Activated naive CD8-positive, alpha-beta T cell treated with anti-CD3 and anti-CD28 coated beads, Interleukin-2, amount 50 U/mL, for 24 hours (primary cell): ENCODE results near the gene IL1RAPL1.
"Not testable (repeated sequence)": the region's sequence is repeated elsewhere in the genome, so short reads cannot be mapped to it uniquely, and the experiment has no call there.

Experiments used
- ATAC-seq: fragments of 150-1000 bp; cut with Tn5 transposase; one replicate; pipeline ENCODE4 v1.10.0; 2021
- DNase-seq: peaks from one replicate; pipeline ENCODE4 v3.0.0; 2021
- H3K27ac Mint-ChIP-seq: one replicate; pipeline ENCODE4 v1.8.0; 2021; ENCODE audit warnings: mild to moderate bottlenecking, mixed read lengths
- H3K27me3 Mint-ChIP-seq: one replicate; pipeline ENCODE4 v1.8.0; 2021; ENCODE audit warnings: mixed read lengths
- H3K36me3 Mint-ChIP-seq: one replicate; pipeline ENCODE4 v1.8.0; 2021; ENCODE audit warnings: low read depth, mixed read lengths
- H3K4me1 Mint-ChIP-seq: one replicate; pipeline ENCODE4 v1.8.0; 2021; ENCODE audit warnings: mixed read lengths
- H3K4me3 Mint-ChIP-seq: one replicate; pipeline ENCODE4 v1.8.0; 2021; ENCODE audit warnings: mild to moderate bottlenecking, moderate library complexity, mixed read lengths
- H3K9me3 Mint-ChIP-seq: one replicate; pipeline ENCODE4 v1.8.0; 2021; ENCODE audit warnings: mixed read lengths

Gene IL1RAPL1

DNA sequence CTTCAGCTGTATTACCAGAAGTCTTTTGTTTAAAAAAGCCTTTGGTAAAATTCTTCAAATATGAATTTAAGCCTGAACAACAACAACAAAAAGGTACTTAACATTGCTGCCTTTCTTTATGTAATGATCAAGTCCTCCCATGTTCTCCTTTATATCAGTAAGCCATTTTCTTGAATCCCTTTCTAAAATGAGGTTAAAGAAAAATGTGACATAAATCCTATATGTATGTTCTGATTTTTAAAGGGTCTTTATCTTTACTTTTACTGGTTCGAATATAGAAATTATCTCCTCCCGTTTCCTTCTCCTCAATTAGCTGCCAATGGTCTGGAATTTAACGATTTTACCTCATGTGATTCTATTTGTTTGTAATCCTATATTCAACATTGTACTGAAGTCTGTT, 522.8 kb downstream of the IL1RAPL1 start:
- Mint-ChIP-seq H3K27me3 (no peaks in the 10 kb centered on the region), H3K4me3 (no peak overlapping the region), H3K4me1 (no peaks in the 10 kb centered on the region), H3K36me3 (no peaks in the 10 kb centered on the region), H3K27ac (no peak overlapping the region), H3K9me3 (peaks cover 6% of the 10 kb centered on the region)
- DNase-seq: no peak
- ATAC-seq: no peak

DNA sequence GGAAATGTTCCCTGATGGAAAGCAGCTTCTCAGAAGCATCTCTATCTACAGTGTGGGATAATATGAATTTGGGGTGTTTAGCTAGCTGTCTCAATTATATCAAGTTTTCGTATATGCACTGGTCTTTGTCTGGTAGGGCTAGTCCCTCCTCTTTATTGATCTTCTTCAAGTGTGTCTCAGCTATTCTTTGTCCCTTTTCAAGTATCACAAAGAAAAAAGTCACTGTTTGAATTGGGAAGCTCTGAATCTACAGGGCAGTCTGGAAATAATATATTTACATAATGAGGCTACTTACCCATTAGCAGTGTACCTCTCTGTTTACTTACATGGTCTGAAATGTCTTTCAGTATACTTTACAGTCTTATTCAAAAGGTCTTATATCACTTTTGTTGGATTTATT, 526.0 kb downstream of the IL1RAPL1 start:
- Mint-ChIP-seq H3K4me1 (no peaks in the 10 kb centered on the region), H3K27ac (no peak overlapping the region), H3K36me3 (no peaks in the 10 kb centered on the region), H3K27me3 (no peaks in the 10 kb centered on the region), H3K9me3 (peaks cover 6% of the 10 kb centered on the region), H3K4me3 (no peak overlapping the region)
- no peak for DNase-seq
- no peak for ATAC-seq

DNA sequence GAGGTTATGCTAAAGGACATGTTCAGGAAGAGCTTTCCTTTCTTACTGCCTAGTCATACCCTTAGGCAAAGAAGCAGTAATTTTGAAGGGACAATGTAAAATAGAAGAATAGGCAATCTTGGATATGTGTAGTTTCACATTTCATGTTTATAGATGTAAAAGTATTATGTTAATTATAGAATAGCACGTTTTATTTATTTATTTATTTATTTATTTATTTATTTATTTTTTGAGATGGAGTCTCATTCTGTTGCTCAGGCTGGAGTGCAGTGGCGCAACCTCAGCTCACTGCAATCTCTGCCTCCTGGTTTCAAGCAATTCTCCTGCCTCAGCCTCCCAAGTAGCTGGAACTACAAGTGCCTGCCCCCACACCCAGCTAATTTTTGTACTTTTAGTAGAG, 535.6 kb downstream of the IL1RAPL1 start:
- not testable (repeated sequence) for DNase-seq, H3K9me3 Mint-ChIP-seq, H3K27me3 Mint-ChIP-seq, ATAC-seq, H3K4me3 Mint-ChIP-seq, H3K27ac Mint-ChIP-seq, H3K4me1 Mint-ChIP-seq, H3K36me3 Mint-ChIP-seq

DNA sequence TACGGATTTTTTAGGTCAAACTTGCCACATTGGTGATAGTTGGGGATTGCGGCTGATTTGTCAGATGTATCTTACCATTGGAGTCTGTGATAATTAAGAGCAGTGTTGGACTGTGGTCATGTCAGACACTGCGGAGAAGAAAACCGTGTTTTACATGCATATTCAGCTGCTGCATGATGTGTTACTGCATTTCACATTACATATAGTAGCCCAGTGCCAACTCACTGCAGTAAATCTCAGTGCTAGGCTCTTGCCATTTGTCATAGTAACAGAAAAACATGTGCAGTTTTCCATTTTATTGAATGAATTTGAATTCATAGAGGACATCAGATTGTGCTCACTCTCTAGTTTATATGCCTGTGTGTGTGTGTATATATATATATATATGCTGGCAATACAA, 543.7 kb downstream of the IL1RAPL1 start:
- Mint-ChIP-seq H3K9me3 (no peaks in the 10 kb centered on the region), H3K4me3 (no peak overlapping the region), H3K36me3 (no peaks in the 10 kb centered on the region), H3K4me1 (no peaks in the 10 kb centered on the region), H3K27ac (no peak overlapping the region), H3K27me3 (no peaks in the 10 kb centered on the region)
- DNase-seq (no peak), ATAC-seq (no peak)

DNA sequence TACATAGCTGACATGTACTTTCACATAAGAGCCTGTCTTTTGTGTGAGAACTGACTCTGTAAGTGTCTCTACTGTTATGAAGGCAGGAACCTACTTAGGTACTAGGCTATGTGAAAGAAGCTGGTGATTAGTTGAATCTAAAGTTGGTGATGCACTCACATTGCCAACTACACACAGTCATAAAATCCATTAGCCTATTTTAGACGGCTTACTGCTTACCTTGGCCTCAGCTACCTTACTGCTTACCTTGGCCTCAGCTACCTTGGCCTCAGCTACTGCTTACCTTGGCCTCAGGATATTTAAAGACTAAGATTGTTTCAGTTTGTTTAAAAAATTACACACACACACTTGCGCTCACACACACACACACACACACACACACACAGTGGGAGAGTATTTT, 549.7 kb downstream of the IL1RAPL1 start:
- Mint-ChIP-seq H3K4me1 (no peaks in the 10 kb centered on the region), H3K4me3 (no peak overlapping the region)

DNA sequence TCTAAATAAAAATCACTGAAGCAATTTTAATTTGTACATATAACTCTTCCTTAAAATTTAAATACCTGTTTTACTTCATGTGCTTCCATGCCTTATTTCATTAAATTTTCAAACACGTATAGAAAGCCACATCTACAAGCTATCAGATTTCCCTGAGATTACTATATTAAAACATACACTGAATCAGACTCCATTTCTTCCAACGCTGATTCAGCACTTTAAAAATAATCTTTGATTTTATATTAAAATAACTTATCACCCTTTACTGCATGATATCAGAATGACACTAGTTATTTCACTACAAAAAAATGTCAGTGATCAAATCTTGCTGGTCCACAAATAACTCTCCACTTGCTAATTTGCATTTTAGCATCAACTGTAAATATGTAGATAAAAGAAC, 550.8 kb downstream of the IL1RAPL1 start:
- Mint-ChIP-seq H3K4me3 (no peak overlapping the region), H3K27me3 (no peaks in the 10 kb centered on the region)
- DNase-seq: no peak

More for the DNA sequence above, 549.7 kb downstream of the IL1RAPL1 start:
- H3K27me3 Mint-ChIP-seq: no peaks in the 10 kb centered on the region
- no peak for ATAC-seq
- no peak overlapping the region for H3K27ac Mint-ChIP-seq
- H3K9me3 Mint-ChIP-seq: no peaks in the 10 kb centered on the region
- no peak for DNase-seq
- no peaks in the 10 kb centered on the region for H3K36me3 Mint-ChIP-seq

DNA sequence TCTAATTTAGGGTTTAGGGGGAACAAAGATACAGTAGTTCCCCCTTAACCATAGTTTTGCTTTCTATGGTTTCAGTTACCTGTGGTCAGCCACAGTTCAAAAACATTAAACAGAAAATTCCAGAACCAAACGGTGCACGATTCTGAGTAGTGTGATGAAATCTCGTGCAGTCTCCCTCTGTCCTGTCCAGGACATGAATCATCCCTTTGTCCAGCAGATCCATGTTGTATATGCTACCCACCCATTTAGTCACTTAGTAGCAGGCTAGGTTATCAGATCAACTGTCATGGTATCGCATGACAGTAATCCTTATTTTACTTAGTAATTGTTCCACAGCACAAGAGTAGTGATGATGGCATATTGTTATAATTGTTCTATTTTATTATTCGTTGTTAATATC, 556.1 kb downstream of the IL1RAPL1 start:
- Mint-ChIP-seq H3K27me3 (no peaks in the 10 kb centered on the region), H3K27ac (no peak overlapping the region), H3K4me1 (no peaks in the 10 kb centered on the region), H3K9me3 (peaks cover 8% of the 10 kb centered on the region), H3K36me3 (no peaks in the 10 kb centered on the region), H3K4me3 (no peak overlapping the region)
- ATAC-seq (no peak), DNase-seq (no peak)

More for the DNA sequence above, 550.8 kb downstream of the IL1RAPL1 start:
- no peaks in the 10 kb centered on the region for H3K36me3 Mint-ChIP-seq
- no peaks in the 10 kb centered on the region for H3K9me3 Mint-ChIP-seq
- ATAC-seq: no peak
- H3K27ac Mint-ChIP-seq: no peak overlapping the region
- H3K4me1 Mint-ChIP-seq: no peaks in the 10 kb centered on the region

DNA sequence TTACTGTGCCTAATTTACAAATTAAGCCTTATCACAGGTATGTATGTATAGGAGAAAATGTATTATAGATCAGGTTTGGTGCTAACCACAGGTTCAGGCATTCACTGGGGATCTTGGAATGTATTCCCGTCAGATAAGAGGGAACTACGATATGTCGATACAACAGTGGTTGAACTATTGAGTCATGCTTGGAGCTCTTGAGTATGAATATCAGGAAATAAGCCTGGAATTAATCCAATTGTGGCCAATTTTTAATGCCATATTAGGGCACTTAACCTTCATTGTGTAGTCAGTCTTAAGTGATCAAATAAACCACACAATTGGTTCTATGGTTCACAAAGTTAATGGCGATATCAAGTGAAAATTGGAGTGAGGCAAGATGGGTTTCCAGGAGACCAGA, 556.5 kb downstream of the IL1RAPL1 start:
- Mint-ChIP-seq H3K36me3 (no peaks in the 10 kb centered on the region), H3K4me3 (no peak overlapping the region), H3K27ac (no peak overlapping the region)

DNA sequence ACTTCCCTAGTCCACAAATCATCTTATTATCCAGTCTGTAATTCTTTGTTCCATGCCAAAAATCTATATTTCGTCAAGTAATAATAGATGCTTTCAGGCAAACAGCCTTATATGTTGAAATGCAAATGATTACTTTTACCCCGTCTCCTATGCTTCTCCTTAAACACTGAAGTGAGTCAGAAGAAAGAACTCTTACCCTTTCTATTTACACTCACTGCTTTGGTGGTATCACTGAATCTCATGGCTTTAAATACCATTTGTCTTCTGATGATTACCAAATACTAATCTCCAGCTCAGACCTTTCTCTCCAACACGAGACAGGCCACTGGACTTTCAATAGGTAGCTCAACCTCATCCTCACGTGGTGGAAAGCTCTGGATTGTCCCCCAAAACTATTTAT, 558.1 kb downstream of the IL1RAPL1 start:
- H3K27ac Mint-ChIP-seq: no peak overlapping the region
- no peaks in the 10 kb centered on the region for H3K36me3 Mint-ChIP-seq
- H3K9me3 Mint-ChIP-seq: peaks cover 8% of the 10 kb centered on the region
- DNase-seq (no peak), ATAC-seq (no peak)
- no peaks in the 10 kb centered on the region for H3K4me1 Mint-ChIP-seq
- no peaks in the 10 kb centered on the region for H3K27me3 Mint-ChIP-seq
- H3K4me3 Mint-ChIP-seq: no peak overlapping the region

More for the DNA sequence above, 556.5 kb downstream of the IL1RAPL1 start:
- Mint-ChIP-seq H3K9me3 (peaks cover 8% of the 10 kb centered on the region), H3K27me3 (no peaks in the 10 kb centered on the region), H3K4me1 (no peaks in the 10 kb centered on the region)
- DNase-seq: no peak
- ATAC-seq: no peak

DNA sequence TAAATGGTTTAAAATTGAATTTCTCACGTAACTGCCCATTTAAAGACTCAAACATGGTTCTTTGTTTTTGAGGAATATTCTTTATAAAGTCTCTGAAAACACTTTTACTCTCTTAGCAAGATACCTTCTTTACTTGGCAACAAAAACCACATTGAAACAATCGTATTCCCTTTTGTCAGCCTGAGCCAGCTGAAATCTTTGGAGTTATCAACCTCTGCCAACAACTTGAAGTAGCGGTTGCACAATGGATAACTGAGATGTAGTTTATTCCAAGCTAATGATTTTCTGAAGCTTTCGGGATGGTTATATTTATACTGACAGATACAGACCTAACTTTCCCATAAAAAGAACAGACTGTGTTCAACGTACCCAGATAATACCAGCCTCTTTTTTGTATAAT, 561.3 kb downstream of the IL1RAPL1 start:
- H3K36me3 Mint-ChIP-seq: no peaks in the 10 kb centered on the region
- no peaks in the 10 kb centered on the region for H3K4me1 Mint-ChIP-seq
- H3K27ac Mint-ChIP-seq: no peak overlapping the region
- peaks cover 8% of the 10 kb centered on the region for H3K9me3 Mint-ChIP-seq
- H3K4me3 Mint-ChIP-seq: no peak overlapping the region
- no peak for ATAC-seq
- DNase-seq: no peak
- H3K27me3 Mint-ChIP-seq: no peaks in the 10 kb centered on the region

DNA sequence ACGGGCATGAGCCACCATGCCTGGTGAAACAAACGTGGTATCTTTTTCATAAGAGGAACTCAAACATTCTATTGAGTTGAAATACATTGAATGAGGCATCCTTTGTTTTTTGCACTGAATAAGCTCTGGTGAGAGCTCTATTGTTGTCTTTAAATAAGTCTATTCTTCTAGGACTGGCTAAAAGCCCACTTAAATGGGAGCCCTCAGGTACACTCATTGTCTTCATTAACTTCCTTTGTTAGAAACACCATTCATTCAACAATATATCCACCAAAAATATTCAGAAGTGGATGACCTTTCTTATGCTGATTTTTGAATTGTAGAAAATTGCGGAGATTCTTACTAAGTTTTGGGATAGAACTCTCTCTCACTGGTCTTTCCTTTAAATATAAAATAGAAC, 568.0 kb downstream of the IL1RAPL1 start:
- no peaks in the 10 kb centered on the region for H3K27me3 Mint-ChIP-seq
- H3K36me3 Mint-ChIP-seq: no peaks in the 10 kb centered on the region
- H3K27ac Mint-ChIP-seq: no peak overlapping the region
- H3K9me3 Mint-ChIP-seq: no peaks in the 10 kb centered on the region
- no peak for DNase-seq
- no peak for ATAC-seq
- no peak overlapping the region for H3K4me3 Mint-ChIP-seq
- no peaks in the 10 kb centered on the region for H3K4me1 Mint-ChIP-seq

DNA sequence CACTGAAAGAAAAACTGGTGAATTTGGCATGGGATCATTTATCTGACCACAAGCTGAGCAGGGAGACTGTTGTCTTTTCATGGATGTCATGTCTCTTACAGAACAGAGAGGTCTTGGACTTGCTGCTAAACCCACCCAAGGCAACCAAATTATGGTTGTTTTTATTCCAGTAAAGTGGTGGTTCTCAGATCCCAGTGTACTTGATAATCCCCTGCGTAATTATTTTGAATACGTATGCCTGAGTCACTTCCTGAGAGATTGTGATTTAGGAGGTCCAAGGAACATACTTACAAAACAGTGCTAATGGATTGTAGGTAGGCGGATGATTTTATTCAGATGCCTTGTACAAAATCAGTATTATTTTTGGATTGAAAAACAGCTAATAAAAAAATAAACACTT, 585.6 kb downstream of the IL1RAPL1 start:
- ATAC-seq: no peak
- no peak for DNase-seq
- H3K4me3 Mint-ChIP-seq: no peak overlapping the region
- H3K27me3 Mint-ChIP-seq: no peaks in the 10 kb centered on the region
- no peaks in the 10 kb centered on the region for H3K36me3 Mint-ChIP-seq
- no peaks in the 10 kb centered on the region for H3K9me3 Mint-ChIP-seq
- H3K27ac Mint-ChIP-seq: no peak overlapping the region
- H3K4me1 Mint-ChIP-seq: no peaks in the 10 kb centered on the region

DNA sequence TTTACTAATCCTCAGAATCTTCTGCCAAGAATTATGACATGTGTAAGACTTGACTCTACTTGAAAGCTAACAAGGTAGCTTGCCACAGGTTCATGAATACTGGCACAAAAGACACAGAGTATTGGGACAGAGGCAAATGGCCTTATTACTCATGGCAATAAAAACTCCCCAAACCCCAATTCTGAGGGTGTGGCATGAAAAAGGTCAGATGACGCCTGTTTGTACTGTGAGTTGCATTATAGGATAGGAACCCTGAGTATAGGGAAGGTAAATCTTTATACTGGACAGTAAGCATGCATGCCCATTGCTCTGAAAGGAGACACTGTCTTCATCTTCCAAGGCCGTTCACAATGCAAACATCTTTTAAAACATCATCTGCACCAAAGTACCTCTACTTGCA, 600.0 kb downstream of the IL1RAPL1 start:
- peaks cover 3% of the 10 kb centered on the region for H3K9me3 Mint-ChIP-seq
- ATAC-seq: no peak

DNA sequence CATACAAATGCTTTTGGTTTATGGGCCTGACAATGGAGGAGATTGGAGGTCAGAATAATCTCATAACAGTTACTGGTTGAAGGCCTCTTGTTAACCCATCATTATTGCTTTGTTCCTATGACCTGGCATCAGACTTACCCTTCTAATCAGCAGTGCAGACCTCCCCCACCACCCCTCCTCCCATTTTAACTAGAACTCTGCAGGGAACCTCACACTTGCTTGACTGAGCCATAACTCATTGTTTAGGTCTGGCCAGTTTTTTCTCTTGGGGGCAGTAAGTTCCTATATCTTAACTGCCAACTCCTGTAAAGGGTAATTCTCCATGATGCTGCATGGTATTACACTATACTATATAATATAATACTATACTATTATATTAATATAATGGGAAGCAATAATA, 609.3 kb downstream of the IL1RAPL1 start:
- H3K9me3 Mint-ChIP-seq: peaks cover 3% of the 10 kb centered on the region
- no peak overlapping the region for H3K4me3 Mint-ChIP-seq
- ATAC-seq (no peak), DNase-seq (no peak)
- no peaks in the 10 kb centered on the region for H3K4me1 Mint-ChIP-seq
- H3K27ac Mint-ChIP-seq: no peak overlapping the region
- H3K27me3 Mint-ChIP-seq: no peaks in the 10 kb centered on the region
- no peaks in the 10 kb centered on the region for H3K36me3 Mint-ChIP-seq

More for the DNA sequence above, 600.0 kb downstream of the IL1RAPL1 start:
- Mint-ChIP-seq H3K27ac (no peak overlapping the region), H3K36me3 (no peaks in the 10 kb centered on the region), H3K4me3 (no peak overlapping the region), H3K4me1 (no peaks in the 10 kb centered on the region), H3K27me3 (no peaks in the 10 kb centered on the region)
- DNase-seq: no peak

DNA sequence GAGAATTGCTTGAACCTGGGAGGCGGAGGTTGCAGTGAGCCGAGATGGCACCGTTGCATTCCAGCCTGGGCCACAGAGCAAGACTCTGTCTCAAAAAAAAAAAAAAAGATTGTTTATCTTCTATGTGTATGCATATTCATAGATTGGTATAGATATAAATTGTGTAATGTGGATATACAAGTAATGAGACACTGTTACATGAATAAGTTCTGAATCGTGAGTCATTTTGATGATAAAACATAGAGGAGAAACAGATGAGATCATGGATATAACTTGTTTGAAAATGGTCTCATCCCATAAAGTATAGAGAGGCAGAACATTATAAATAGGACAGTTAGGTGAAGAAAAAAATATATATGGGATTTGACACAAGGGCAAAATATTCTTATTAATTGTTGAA, 628.0 kb downstream of the IL1RAPL1 start:
- Mint-ChIP-seq H3K36me3 (no peaks in the 10 kb centered on the region), H3K9me3 (peaks cover 7% of the 10 kb centered on the region), H3K4me3 (no peak overlapping the region), H3K4me1 (no peaks in the 10 kb centered on the region), H3K27me3 (no peaks in the 10 kb centered on the region), H3K27ac (no peak overlapping the region)
- no peak for ATAC-seq
- no peak for DNase-seq

DNA sequence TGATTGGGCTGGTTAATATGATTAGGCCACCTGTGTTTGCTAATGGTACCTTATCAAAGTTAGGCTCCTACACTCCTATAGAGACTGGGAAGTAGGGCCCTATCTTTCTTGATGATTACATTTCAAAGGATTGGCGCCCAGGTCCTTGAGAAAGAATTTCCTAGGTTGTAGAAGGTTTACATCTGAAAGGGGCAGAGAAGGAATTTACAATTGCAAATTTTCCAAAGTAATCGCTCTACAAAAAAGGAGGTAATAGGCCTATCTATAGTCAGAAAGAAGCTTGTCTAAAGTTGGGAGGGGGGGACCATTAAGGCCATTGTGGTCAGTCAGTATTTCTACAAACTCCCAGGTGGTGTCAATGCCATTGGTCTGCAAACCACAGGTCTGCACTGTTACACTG, 638.4 kb downstream of the IL1RAPL1 start:
- no peak for DNase-seq
- no peaks in the 10 kb centered on the region for H3K4me1 Mint-ChIP-seq
- H3K27me3 Mint-ChIP-seq: no peaks in the 10 kb centered on the region
- no peaks in the 10 kb centered on the region for H3K36me3 Mint-ChIP-seq
- H3K27ac Mint-ChIP-seq: no peak overlapping the region
- ATAC-seq: no peak
- no peak overlapping the region for H3K4me3 Mint-ChIP-seq
- no peaks in the 10 kb centered on the region for H3K9me3 Mint-ChIP-seq
